ENCODE data around the gene FAM47E. TPM values are rescaled to one million over a fixed set of nuclear protein-coding genes. Genes with fewer than 3 reads are reported as not detected.

Gene FAM47E
- total RNA-seq, 6 experiments from 2014 or later = 0.17 TPM; not detected in 5

GRCh38 chr4:76275486-76276124, 24.1 kb downstream of the FAM47E start:
- H3K4me3 Mint-ChIP-seq = no peak overlapping the region
- no peaks in the 10 kb centered on the region for H3K36me3 Mint-ChIP-seq (ENCODE audit: low read depth)
- H3K27me3 Mint-ChIP-seq (ENCODE audit: insufficient read depth) = peaks cover 35% of the 10 kb centered on the region
- no peak for DNase-seq
- no peaks in the 10 kb centered on the region for H3K9me3 Mint-ChIP-seq
- H3K27ac Mint-ChIP-seq = no peak overlapping the region
- TF ChIP-seq CTCF (IDR thresholded peaks at IDR 0.05) = no peak
- H3K4me1 Mint-ChIP-seq (ENCODE audit: low read depth) = peaks cover 7% of the 10 kb centered on the region

GRCh38 chr4:76276813-76277212, 25.3 kb downstream of the FAM47E start:
- no peak for DNase-seq
- H3K27ac Mint-ChIP-seq = no peak overlapping the region
- H3K36me3 Mint-ChIP-seq (ENCODE audit: low read depth) = no peaks in the 10 kb centered on the region
- peaks cover 28% of the 10 kb centered on the region for H3K27me3 Mint-ChIP-seq (ENCODE audit: insufficient read depth)
- no peak for TF ChIP-seq CTCF (IDR thresholded peaks at IDR 0.05)
- peaks cover 7% of the 10 kb centered on the region for H3K4me1 Mint-ChIP-seq (ENCODE audit: low read depth)
- no peak overlapping the region for H3K4me3 Mint-ChIP-seq
- H3K9me3 Mint-ChIP-seq = no peaks in the 10 kb centered on the region

GRCh38 chr4:76277667-76278066, 26.1 kb downstream of the FAM47E start:
- H3K4me3 Mint-ChIP-seq = no peak overlapping the region
- TF ChIP-seq CTCF (IDR thresholded peaks at IDR 0.05) = no peak
- H3K27me3 Mint-ChIP-seq (ENCODE audit: insufficient read depth) = peaks cover 30% of the 10 kb centered on the region
- DNase-seq = no peak
- H3K27ac Mint-ChIP-seq = no peak overlapping the region
- peaks cover 7% of the 10 kb centered on the region for H3K4me1 Mint-ChIP-seq (ENCODE audit: low read depth)
- no peaks in the 10 kb centered on the region for H3K9me3 Mint-ChIP-seq
- no peaks in the 10 kb centered on the region for H3K36me3 Mint-ChIP-seq (ENCODE audit: low read depth)

GRCh38 chr4:76278583-76278982, 27.1 kb downstream of the FAM47E start:
- Mint-ChIP-seq H3K4me1 (ENCODE audit: low read depth) (peaks cover 7% of the 10 kb centered on the region), H3K27ac (no peak overlapping the region), H3K9me3 (no peaks in the 10 kb centered on the region), H3K4me3 (no peak overlapping the region), H3K27me3 (ENCODE audit: insufficient read depth) (peaks cover 30% of the 10 kb centered on the region), H3K36me3 (ENCODE audit: low read depth) (no peaks in the 10 kb centered on the region)
- no peak for TF ChIP-seq CTCF (IDR thresholded peaks at IDR 0.05)
- DNase-seq = no peak

GRCh38 chr4:76279462-76279861, 27.9 kb downstream of the FAM47E start:
- Mint-ChIP-seq H3K36me3 (ENCODE audit: low read depth) (no peaks in the 10 kb centered on the region), H3K27me3 (ENCODE audit: insufficient read depth) (peaks cover 29% of the 10 kb centered on the region), H3K27ac (no peak overlapping the region), H3K9me3 (no peaks in the 10 kb centered on the region), H3K4me3 (no peak overlapping the region), H3K4me1 (ENCODE audit: low read depth) (peaks cover 7% of the 10 kb centered on the region)
- no peak for DNase-seq
- no peak for TF ChIP-seq CTCF (IDR thresholded peaks at IDR 0.05)
